GM23338 (cell line): Measurements from ENCODE around the gene MTR. TPM values are rescaled to one million over a fixed set of nuclear protein-coding genes. Genes with fewer than 3 reads are reported as not detected.

Experiments used
- ATAC-seq: fragments of 200-7000 bp; cut with Tn5 transposase; 3 replicates; pipeline ENCODE4 v1.9.1; 2020
- DNase-seq: peaks from one replicate; pipeline ENCODE4 v3.0.0-alpha.2; 2015; ENCODE audit warnings: low spot score
- H2AFZ ChIP-seq: fragments of 200-600 bp; sonication (generic); 2 replicates; pipeline ENCODE4 v1.8.0; 2016; ENCODE audit warnings: antibody characterized with exemption, mild to moderate bottlenecking, moderate library complexity
- H3F3A ChIP-seq: fragments of 200-600 bp; sonication (generic); replicated peaks from 2 replicates; pipeline ENCODE4 v1.8.0; 2017; ENCODE audit warnings: antibody characterized with exemption, mixed run types, low read depth
- H3K27ac ChIP-seq: fragments of 200-600 bp; sonication (generic); 2 replicates; pipeline ENCODE4 v1.6.1; 2016; ENCODE audit warnings: low read depth
- H3K27me3 ChIP-seq: fragments of 200-600 bp; sonication (generic); 2 replicates; pipeline ENCODE4 v1.8.0; 2016; ENCODE audit warnings: mild to moderate bottlenecking, mixed run types, moderate library complexity; ENCODE audit not compliant: insufficient read depth
- H3K36me3 ChIP-seq: fragments of 200-600 bp; sonication (generic); 2 replicates; pipeline ENCODE4 v1.8.0; 2016; ENCODE audit warnings: mild to moderate bottlenecking; ENCODE audit not compliant: insufficient read depth
- H3K4me1 ChIP-seq: fragments of 200-600 bp; sonication (generic); 2 replicates; pipeline ENCODE4 v1.8.0; 2016; ENCODE audit warnings: mild to moderate bottlenecking, moderate library complexity; ENCODE audit not compliant: insufficient read depth
- H3K4me2 ChIP-seq: fragments of 200-600 bp; sonication (generic); 2 replicates; pipeline ENCODE4 v1.7.1; 2017; ENCODE audit warnings: mixed run types
- H3K4me3 ChIP-seq: fragments of 200-600 bp; sonication (generic); 2 replicates; pipeline ENCODE4 v1.6.1; 2016; ENCODE audit warnings: mixed run types
- H3K79me2 ChIP-seq: fragments of 200-600 bp; sonication (generic); replicated peaks from 2 replicates; pipeline ENCODE4 v1.8.0; 2017; ENCODE audit warnings: mild to moderate bottlenecking; ENCODE audit not compliant: insufficient read depth
- H3K9me2 ChIP-seq: fragments of 200-600 bp; sonication (generic); 2 replicates; pipeline ENCODE4 v1.8.0; 2017; ENCODE audit not compliant: insufficient read depth
- H4K20me1 ChIP-seq: fragments of 200-600 bp; sonication (generic); replicated peaks from 2 replicates; pipeline ENCODE4 v1.8.0; 2017; ENCODE audit warnings: mild to moderate bottlenecking; ENCODE audit not compliant: insufficient read depth
- H3K27ac Mint-ChIP-seq: 2 replicates; pipeline ENCODE4 v1.8.0; 2020; ENCODE audit warnings: inconsistent platforms, mild to moderate bottlenecking, moderate library complexity, mixed read lengths
- H3K27me3 Mint-ChIP-seq: 3 replicates; pipeline ENCODE4 v1.8.0; 2022; ENCODE audit warnings: low read depth, mild to moderate bottlenecking, moderate library complexity, mixed read lengths, inconsistent platforms; ENCODE audit not compliant: insufficient read depth, poor library complexity
- H3K36me3 Mint-ChIP-seq: 3 replicates; pipeline ENCODE4 v1.8.0; 2021; ENCODE audit warnings: low read depth, mild to moderate bottlenecking, inconsistent platforms, moderate library complexity, mixed read lengths
- H3K4me1 Mint-ChIP-seq: 3 replicates; pipeline ENCODE4 v1.8.0; 2020; ENCODE audit warnings: mild to moderate bottlenecking, inconsistent platforms, mixed read lengths
- H3K4me3 Mint-ChIP-seq: 3 replicates; pipeline ENCODE4 v1.8.0; 2021; ENCODE audit warnings: moderate library complexity, mild to moderate bottlenecking, inconsistent platforms, mixed read lengths
- H3K9me3 Mint-ChIP-seq: 3 replicates; pipeline ENCODE4 v1.8.0; 2020; ENCODE audit warnings: moderate library complexity, mild to moderate bottlenecking, inconsistent platforms, mixed read lengths
- CREB1 ChIP-seq: fragments of 250-450 bp; sonication (Bioruptor Pico); IDR thresholded peaks from 2 replicates; pipeline ENCODE4 v1.5.0; 2020; ENCODE audit warnings: low read depth, mild to moderate bottlenecking, moderate library complexity
- ETS1 ChIP-seq: IDR thresholded peaks from 2 replicates; pipeline ENCODE4 v1.6.1; 2016; ENCODE audit warnings: antibody characterized with exemption
- EZH2 ChIP-seq: fragments of 200-600 bp; sonication (generic); IDR thresholded peaks from one replicate; pipeline ENCODE4 v1.8.0; 2017; ENCODE audit warnings: antibody characterized with exemption, mild to moderate bottlenecking, low read depth; ENCODE audit not compliant: unreplicated experiment
- EZH2phosphoT487 ChIP-seq: fragments of 200-600 bp; sonication (generic); IDR thresholded peaks from one replicate; pipeline ENCODE4 v1.8.1; 2018; ENCODE audit warnings: antibody characterized with exemption; ENCODE audit not compliant: unreplicated experiment
- JUNB ChIP-seq: IDR thresholded peaks from one replicate; pipeline ENCODE4 v1.6.1; 2016; ENCODE audit warnings: antibody characterized with exemption; ENCODE audit not compliant: unreplicated experiment
- NANOG ChIP-seq: IDR thresholded peaks from 2 replicates; pipeline ENCODE4 v1.6.1; 2016; ENCODE audit warnings: antibody characterized with exemption, borderline replicate concordance
- POLR2AphosphoS5 ChIP-seq: IDR thresholded peaks from 2 replicates; pipeline ENCODE4 v1.6.1; 2016; ENCODE audit warnings: antibody characterized with exemption, low read depth
- REST ChIP-seq: IDR thresholded peaks from one replicate; pipeline ENCODE4 v1.6.1; 2018; ENCODE audit warnings: antibody characterized with exemption; ENCODE audit not compliant: unreplicated experiment
- STAT1 ChIP-seq: IDR thresholded peaks from one replicate; pipeline ENCODE4 v1.6.1; 2016; ENCODE audit warnings: antibody characterized with exemption; ENCODE audit not compliant: unreplicated experiment
- ZNF114 ChIP-seq: fragments of 250-450 bp; sonication (Bioruptor Pico); IDR thresholded peaks from 2 replicates; pipeline ENCODE4 v1.5.0; 2020; ENCODE audit warnings: mild to moderate bottlenecking, moderate library complexity
- polyA plus RNA-seq: library from polyadenylated mRNA; unstranded; fragments of >200 nt; fragmentation: Nextera tagmentation; extraction: Ambion mirVana; gene quantifications from 2 replicates; pipeline ENCODE4 v1.2.1, GENCODE V29; 2016
- total RNA-seq: library from RNA; depleted of rRNA; stranded (reverse); fragments of >200 nt; shearing (Covaris generic); gene quantifications from 2 replicates; pipeline ENCODE4 v1.2.3, GENCODE V29; 2014
- TF ChIP-seq, protein P1 (sequence below), 2 experiments: fragments of 200-600 bp in 1 of 2; sonication (generic) in 1 of 2; conservative IDR thresholded peaks; 2 replicates each; pipeline versions ENCODE4 v1.5.1 to v1.6.1; 2016 to 2017; ENCODE audit warnings: antibody characterized with exemption in 2 of 2, low read depth in 2 of 2, mild to moderate bottlenecking in 2 of 2, moderate library complexity in 1 of 2
- TF ChIP-seq, protein P2 (sequence below): fragments of 250-450 bp; sonication (Bioruptor Pico); IDR thresholded peaks from 2 replicates; pipeline ENCODE4 v1.5.0; 2020; ENCODE audit warnings: mild to moderate bottlenecking, moderate library complexity

Gene MTR
- total and polyA plus RNA-seq, 2 experiments from 2014 or later, result 6.4 to 20.0 TPM

GRCh38 chr1:236851871-236852270 is 56.8 kb downstream of the MTR start (continued):
- TF ChIP-seq REST (no peak), EZH2 (no peak), NANOG (no peak), ETS1 (no peak), ZNF114 (CRISPR knock-in tag) (no peak), CREB1 (CRISPR knock-in tag) (no peak)
- TF ChIP-seq, protein P1, sequence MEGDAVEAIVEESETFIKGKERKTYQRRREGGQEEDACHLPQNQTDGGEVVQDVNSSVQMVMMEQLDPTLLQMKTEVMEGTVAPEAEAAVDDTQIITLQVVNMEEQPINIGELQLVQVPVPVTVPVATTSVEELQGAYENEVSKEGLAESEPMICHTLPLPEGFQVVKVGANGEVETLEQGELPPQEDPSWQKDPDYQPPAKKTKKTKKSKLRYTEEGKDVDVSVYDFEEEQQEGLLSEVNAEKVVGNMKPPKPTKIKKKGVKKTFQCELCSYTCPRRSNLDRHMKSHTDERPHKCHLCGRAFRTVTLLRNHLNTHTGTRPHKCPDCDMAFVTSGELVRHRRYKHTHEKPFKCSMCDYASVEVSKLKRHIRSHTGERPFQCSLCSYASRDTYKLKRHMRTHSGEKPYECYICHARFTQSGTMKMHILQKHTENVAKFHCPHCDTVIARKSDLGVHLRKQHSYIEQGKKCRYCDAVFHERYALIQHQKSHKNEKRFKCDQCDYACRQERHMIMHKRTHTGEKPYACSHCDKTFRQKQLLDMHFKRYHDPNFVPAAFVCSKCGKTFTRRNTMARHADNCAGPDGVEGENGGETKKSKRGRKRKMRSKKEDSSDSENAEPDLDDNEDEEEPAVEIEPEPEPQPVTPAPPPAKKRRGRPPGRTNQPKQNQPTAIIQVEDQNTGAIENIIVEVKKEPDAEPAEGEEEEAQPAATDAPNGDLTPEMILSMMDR (conservative IDR thresholded peaks at IDR 0.05; ENCODE audit: low read depth in 2 of 2), result no peak

DNA sequence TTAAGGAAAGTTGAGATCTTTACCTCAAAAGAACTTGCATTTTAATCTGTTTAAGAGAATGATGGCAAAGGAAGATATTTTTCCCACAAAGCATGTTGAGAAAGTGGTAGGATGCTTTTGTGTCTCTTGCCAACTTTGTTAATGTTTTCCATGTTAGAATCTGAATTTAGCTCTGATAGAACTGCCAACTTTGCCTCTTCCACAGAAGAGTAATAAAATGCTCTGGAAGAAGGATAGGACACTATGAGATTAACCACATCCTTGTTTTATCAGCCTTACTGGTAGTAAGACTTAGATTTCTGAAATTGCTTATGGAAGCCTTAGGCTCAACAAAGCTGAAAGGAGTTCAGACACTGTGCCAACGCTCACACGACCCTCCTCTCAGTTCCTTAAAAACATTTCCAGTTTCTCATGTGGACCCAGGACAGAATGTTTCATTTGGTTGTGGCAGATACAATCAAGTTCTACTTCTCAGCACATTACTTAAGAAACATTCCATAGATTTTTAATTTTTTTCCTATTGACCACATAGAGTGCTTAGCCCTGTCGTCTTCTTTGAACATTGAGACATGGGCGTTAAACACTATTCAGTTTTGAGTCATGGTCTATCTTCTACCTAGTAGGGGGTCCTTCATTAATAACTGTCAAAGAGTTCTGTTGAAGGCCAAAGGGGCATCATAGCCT is 59.0 kb downstream of the MTR start:
- no peaks in the 10 kb centered on the region for H3K27me3 ChIP-seq
- Mint-ChIP-seq H3K27me3 (no peaks in the 10 kb centered on the region), H3K4me3 (no peak overlapping the region), H3K4me1 (no peaks in the 10 kb centered on the region), H3K9me3 (no peaks in the 10 kb centered on the region; the same call in 2 of the 3 replicates), H3K36me3 (peaks cover 26% of the 10 kb centered on the region), H3K27ac (no peak overlapping the region)
- ATAC-seq, result no peak
- no peak overlapping the region for H3K27ac ChIP-seq
- H3K9me2 ChIP-seq, result no peaks in the 10 kb centered on the region
- no peaks in the 10 kb centered on the region for H3K4me1 ChIP-seq
- no peaks in the 10 kb centered on the region for H3F3A ChIP-seq
- no peak overlapping the region for H2AFZ ChIP-seq
- 0 out of 2 replicates have a peak, but pooled peaks cover 4% of the 10 kb centered on the region for H4K20me1 ChIP-seq
- H3K79me2 ChIP-seq, result no peaks in the 10 kb centered on the region
- H3K4me2 ChIP-seq, result no peak overlapping the region
- no peak overlapping the region for H3K4me3 ChIP-seq
- no peak for DNase-seq
- H3K36me3 ChIP-seq, result no peaks in the 10 kb centered on the region; the same call in none of the 2 replicates
- TF ChIP-seq ZNF114 (CRISPR knock-in tag), result no peak
- TF ChIP-seq STAT1, result no peak
- no peak for TF ChIP-seq CREB1 (CRISPR knock-in tag)
- no peak for TF ChIP-seq EZH2phosphoT487
- TF ChIP-seq, protein P2, sequence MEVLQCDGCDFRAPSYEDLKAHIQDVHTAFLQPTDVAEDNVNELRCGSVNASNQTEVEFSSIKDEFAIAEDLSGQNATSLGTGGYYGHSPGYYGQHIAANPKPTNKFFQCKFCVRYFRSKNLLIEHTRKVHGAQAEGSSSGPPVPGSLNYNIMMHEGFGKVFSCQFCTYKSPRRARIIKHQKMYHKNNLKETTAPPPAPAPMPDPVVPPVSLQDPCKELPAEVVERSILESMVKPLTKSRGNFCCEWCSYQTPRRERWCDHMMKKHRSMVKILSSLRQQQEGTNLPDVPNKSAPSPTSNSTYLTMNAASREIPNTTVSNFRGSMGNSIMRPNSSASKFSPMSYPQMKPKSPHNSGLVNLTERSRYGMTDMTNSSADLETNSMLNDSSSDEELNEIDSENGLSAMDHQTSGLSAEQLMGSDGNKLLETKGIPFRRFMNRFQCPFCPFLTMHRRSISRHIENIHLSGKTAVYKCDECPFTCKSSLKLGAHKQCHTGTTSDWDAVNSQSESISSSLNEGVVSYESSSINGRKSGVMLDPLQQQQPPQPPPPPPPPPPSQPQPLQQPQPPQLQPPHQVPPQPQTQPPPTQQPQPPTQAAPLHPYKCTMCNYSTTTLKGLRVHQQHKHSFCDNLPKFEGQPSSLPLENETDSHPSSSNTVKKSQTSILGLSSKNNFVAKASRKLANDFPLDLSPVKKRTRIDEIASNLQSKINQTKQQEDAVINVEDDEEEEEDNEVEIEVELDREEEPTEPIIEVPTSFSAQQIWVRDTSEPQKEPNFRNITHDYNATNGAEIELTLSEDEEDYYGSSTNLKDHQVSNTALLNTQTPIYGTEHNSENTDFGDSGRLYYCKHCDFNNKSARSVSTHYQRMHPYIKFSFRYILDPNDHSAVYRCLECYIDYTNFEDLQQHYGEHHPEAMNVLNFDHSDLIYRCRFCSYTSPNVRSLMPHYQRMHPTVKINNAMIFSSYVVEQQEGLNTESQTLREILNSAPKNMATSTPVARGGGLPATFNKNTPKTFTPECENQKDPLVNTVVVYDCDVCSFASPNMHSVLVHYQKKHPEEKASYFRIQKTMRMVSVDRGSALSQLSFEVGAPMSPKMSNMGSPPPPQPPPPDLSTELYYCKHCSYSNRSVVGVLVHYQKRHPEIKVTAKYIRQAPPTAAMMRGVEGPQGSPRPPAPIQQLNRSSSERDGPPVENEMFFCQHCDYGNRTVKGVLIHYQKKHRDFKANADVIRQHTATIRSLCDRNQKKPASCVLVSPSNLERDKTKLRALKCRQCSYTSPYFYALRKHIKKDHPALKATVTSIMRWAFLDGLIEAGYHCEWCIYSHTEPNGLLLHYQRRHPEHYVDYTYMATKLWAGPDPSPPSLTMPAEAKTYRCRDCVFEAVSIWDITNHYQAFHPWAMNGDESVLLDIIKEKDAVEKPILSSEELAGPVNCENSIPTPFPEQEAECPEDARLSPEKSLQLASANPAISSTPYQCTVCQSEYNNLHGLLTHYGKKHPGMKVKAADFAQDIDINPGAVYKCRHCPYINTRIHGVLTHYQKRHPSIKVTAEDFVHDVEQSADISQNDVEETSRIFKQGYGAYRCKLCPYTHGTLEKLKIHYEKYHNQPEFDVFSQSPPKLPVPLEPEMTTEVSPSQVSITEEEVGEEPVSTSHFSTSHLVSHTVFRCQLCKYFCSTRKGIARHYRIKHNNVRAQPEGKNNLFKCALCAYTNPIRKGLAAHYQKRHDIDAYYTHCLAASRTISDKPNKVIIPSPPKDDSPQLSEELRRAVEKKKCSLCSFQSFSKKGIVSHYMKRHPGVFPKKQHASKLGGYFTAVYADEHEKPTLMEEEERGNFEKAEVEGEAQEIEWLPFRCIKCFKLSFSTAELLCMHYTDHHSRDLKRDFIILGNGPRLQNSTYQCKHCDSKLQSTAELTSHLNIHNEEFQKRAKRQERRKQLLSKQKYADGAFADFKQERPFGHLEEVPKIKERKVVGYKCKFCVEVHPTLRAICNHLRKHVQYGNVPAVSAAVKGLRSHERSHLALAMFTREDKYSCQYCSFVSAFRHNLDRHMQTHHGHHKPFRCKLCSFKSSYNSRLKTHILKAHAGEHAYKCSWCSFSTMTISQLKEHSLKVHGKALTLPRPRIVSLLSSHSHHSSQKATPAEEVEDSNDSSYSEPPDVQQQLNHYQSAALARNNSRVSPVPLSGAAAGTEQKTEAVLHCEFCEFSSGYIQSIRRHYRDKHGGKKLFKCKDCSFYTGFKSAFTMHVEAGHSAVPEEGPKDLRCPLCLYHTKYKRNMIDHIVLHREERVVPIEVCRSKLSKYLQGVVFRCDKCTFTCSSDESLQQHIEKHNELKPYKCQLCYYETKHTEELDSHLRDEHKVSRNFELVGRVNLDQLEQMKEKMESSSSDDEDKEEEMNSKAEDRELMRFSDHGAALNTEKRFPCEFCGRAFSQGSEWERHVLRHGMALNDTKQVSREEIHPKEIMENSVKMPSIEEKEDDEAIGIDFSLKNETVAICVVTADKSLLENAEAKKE (CRISPR knock-in tag), result no peak
- TF ChIP-seq POLR2AphosphoS5, result no peak
- no peak for TF ChIP-seq JUNB
- no peak for TF ChIP-seq EZH2
